LHCN-M2 (cell line): ENCODE results near the gene IFNG. TPM values are rescaled to one million over a fixed set of nuclear protein-coding genes. Genes with fewer than 3 reads are reported as not detected.

ENCODE experiments used
- DNase-seq: peaks from one replicate; pipeline ENCODE4 v3.0.0-alpha.2; 2012; ENCODE audit warnings: low read depth
- total RNA-seq: library from RNA; depleted of rRNA; stranded (reverse); fragments of >200 nt; gene quantifications from 2 replicates; pipeline ENCODE4 v1.2.3, GENCODE V29; 2014

The IFNG gene
- total RNA-seq, 1 experiment from 2014 or later: not detected

GRCh38 chr12:68169213-68169889, 9.8 kb upstream of the IFNG start:
- no peak for DNase-seq

- no peak for DNase-seq
Observed at GRCh38 chr12:68166317-68166831, 6.8 kb upstream of the IFNG start.

- DNase-seq: no peak
Observed at GRCh38 chr12:68163560-68164081, 4.1 kb upstream of the IFNG start.

- DNase-seq: no peak
Observed at GRCh38 chr12:68162374-68162773, 2.8 kb upstream of the IFNG start.

- peak; percentile 55 for DNase-seq
Observed at GRCh38 chr12:68158432-68158831, 1.1 kb downstream of the IFNG start.

- DNase-seq: no peak
Observed at GRCh38 chr12:68157380-68157779, 2.2 kb downstream of the IFNG start.

- no peak for DNase-seq
Observed at GRCh38 chr12:68156636-68157035, 2.9 kb downstream of the IFNG start.

GRCh38 chr12:68154779-68155178, 4.8 kb downstream of the IFNG start:
- no peak for DNase-seq

GRCh38 chr12:68148261-68148951, 11.1 kb downstream of the IFNG start:
- no peak for DNase-seq

GRCh38 chr12:68140556-68140955, 19.0 kb downstream of the IFNG start:
- DNase-seq: no peak

GRCh38 chr12:68139941-68140340, 19.6 kb downstream of the IFNG start:
- no peak for DNase-seq

- no peak for DNase-seq
Observed at GRCh38 chr12:68139001-68139400, 20.5 kb downstream of the IFNG start.

- no peak for DNase-seq
Observed at GRCh38 chr12:68138480-68138879, 21.1 kb downstream of the IFNG start.

- DNase-seq: no peak
Observed at GRCh38 chr12:68137335-68137830, 22.2 kb downstream of the IFNG start.

- no peak for DNase-seq
Observed at GRCh38 chr12:68135520-68135919, 24.0 kb downstream of the IFNG start.

- DNase-seq: no peak
Observed at GRCh38 chr12:68131867-68132414, 27.6 kb downstream of the IFNG start.

- DNase-seq: no peak
Observed at GRCh38 chr12:68129979-68130378, 29.6 kb downstream of the IFNG start.

- peak; percentile 91 for DNase-seq
Observed at GRCh38 chr12:68122236-68122920, 37.2 kb downstream of the IFNG start.

GRCh38 chr12:68121143-68121542, 38.4 kb downstream of the IFNG start:
- no peak for DNase-seq

- DNase-seq: peak; percentile 88
Observed at GRCh38 chr12:68119724-68120211, 39.8 kb downstream of the IFNG start.

- peak; percentile 53 for DNase-seq
Observed at GRCh38 chr12:68119250-68119649, 40.3 kb downstream of the IFNG start.
